Neutrophil (primary cell): ENCODE results near the gene ATP23.

Source experiments
- H3K27ac ChIP-seq: fragments of 200-600 bp; sonication (generic); 2 replicates; pipeline ENCODE4 v1.5.1; 2016; ENCODE audit warnings: mild to moderate bottlenecking, moderate library complexity
- H3K27me3 ChIP-seq: fragments of 200-600 bp; sonication (generic); 2 replicates; pipeline ENCODE4 v1.6.0; 2016; ENCODE audit warnings: mild to moderate bottlenecking
- H3K36me3 ChIP-seq: fragments of 200-600 bp; sonication (generic); 2 replicates; pipeline ENCODE4 v1.5.1; 2017
- H3K4me1 ChIP-seq, 2 experiments: fragments of 200-600 bp in 1 of 2; sonication (generic) in 1 of 2; 1 replicate in 1 of 2; 2 replicates in 1 of 2; pipeline versions ENCODE4 v1.5.1 to v1.6.1; 2013 to 2016; ENCODE audit warnings: low read depth in 1 of 2, low read length in 1 of 2, mild to moderate bottlenecking in 1 of 2, moderate library complexity in 1 of 2; ENCODE audit not compliant: control insufficient read depth in 1 of 2, insufficient read depth in 1 of 2
- H3K4me3 ChIP-seq, 2 experiments: fragments of 200-600 bp in 1 of 2; sonication (generic) in 1 of 2; 1 replicate in 1 of 2; 2 replicates in 1 of 2; pipeline ENCODE4 v1.5.1; 2013 to 2016; ENCODE audit warnings: low read depth in 1 of 2, low read length in 1 of 2, mild to moderate bottlenecking in 1 of 2, moderate library complexity in 1 of 2
- H3K9me3 ChIP-seq: fragments of 200-600 bp; sonication (generic); 2 replicates; pipeline ENCODE4 v1.5.1; 2016
- TF ChIP-seq, protein P1 (sequence below): fragments of 200-600 bp; sonication (generic); IDR thresholded peaks from 2 replicates; pipeline ENCODE4 v1.5.1; 2016; ENCODE audit warnings: antibody characterized with exemption

Gene ATP23

GRCh38 chr12:57985685-57986084 is 44.3 kb downstream of the ATP23 start:
- H3K4me3 ChIP-seq = no peak overlapping the region
- peaks cover 5 to 7% of the 10 kb centered on the region in 2 experiments for H3K4me1 ChIP-seq
- H3K27me3 ChIP-seq = no peaks in the 10 kb centered on the region
- TF ChIP-seq, protein P1, sequence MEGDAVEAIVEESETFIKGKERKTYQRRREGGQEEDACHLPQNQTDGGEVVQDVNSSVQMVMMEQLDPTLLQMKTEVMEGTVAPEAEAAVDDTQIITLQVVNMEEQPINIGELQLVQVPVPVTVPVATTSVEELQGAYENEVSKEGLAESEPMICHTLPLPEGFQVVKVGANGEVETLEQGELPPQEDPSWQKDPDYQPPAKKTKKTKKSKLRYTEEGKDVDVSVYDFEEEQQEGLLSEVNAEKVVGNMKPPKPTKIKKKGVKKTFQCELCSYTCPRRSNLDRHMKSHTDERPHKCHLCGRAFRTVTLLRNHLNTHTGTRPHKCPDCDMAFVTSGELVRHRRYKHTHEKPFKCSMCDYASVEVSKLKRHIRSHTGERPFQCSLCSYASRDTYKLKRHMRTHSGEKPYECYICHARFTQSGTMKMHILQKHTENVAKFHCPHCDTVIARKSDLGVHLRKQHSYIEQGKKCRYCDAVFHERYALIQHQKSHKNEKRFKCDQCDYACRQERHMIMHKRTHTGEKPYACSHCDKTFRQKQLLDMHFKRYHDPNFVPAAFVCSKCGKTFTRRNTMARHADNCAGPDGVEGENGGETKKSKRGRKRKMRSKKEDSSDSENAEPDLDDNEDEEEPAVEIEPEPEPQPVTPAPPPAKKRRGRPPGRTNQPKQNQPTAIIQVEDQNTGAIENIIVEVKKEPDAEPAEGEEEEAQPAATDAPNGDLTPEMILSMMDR = no peak
- H3K9me3 ChIP-seq = peaks cover 3% of the 10 kb centered on the region
- no peaks in the 10 kb centered on the region for H3K36me3 ChIP-seq
- H3K27ac ChIP-seq = no peak overlapping the region

DNA sequence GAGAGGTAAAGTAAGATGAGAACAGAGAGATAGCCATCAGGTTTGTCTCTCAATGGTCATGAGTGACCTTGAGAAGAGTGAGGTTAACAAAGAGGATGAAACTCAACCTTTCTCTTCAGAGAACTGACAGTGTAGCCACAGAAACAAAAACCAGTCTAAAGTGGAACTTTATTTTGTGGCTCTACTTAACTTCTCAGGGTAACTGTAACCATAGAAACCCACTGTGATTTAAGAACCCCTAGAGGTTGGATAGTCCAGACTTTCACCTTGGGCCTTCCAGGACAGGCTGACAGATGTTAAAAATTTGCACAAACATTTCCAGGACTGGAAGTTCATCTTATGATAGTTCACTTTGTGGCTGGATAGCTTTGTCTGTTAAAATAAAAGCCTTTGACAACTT is 48.5 kb downstream of the ATP23 start:
- Histone ChIP-seq H3K4me1 (peaks cover 5 to 7% of the 10 kb centered on the region in 2 experiments), H3K27me3 (no peaks in the 10 kb centered on the region), H3K9me3 (peaks cover 3% of the 10 kb centered on the region), H3K36me3 (no peaks in the 10 kb centered on the region), H3K4me3 (no peak overlapping the region), H3K27ac (no peak overlapping the region)
- TF ChIP-seq, protein P1 = no peak

- H3K36me3 ChIP-seq = no peaks in the 10 kb centered on the region
- H3K4me1 ChIP-seq = peaks cover 5% of the 10 kb centered on the region in 2 experiments
- no peak overlapping the region for H3K4me3 ChIP-seq
- no peak overlapping the region for H3K27ac ChIP-seq
- peaks cover 3% of the 10 kb centered on the region for H3K9me3 ChIP-seq
- TF ChIP-seq, protein P1 = no peak
- H3K27me3 ChIP-seq = no peaks in the 10 kb centered on the region
These were observed 49.0 kb downstream of the ATP23 start for GRCh38 chr12:57990241-57990883.

GRCh38 chr12:57992001-57992400 is 50.6 kb downstream of the ATP23 start:
- Histone ChIP-seq H3K27me3 (no peaks in the 10 kb centered on the region), H3K36me3 (no peaks in the 10 kb centered on the region), H3K4me3 (no peak overlapping the region), H3K27ac (no peak overlapping the region), H3K4me1 (peaks cover 0 to 2% of the 10 kb centered on the region in 2 experiments), H3K9me3 (peaks cover 7% of the 10 kb centered on the region)
- TF ChIP-seq, protein P1 = no peak

- Histone ChIP-seq H3K27me3 (no peaks in the 10 kb centered on the region), H3K27ac (no peak overlapping the region), H3K36me3 (no peaks in the 10 kb centered on the region), H3K9me3 (peaks cover 13% of the 10 kb centered on the region), H3K4me1 (peaks cover 0 to 2% of the 10 kb centered on the region in 2 experiments), H3K4me3 (no peak overlapping the region)
- TF ChIP-seq, protein P1 = no peak
These were observed 51.7 kb downstream of the ATP23 start for GRCh38 chr12:57993030-57993429.
